CD4-positive, CD25-positive, alpha-beta regulatory T cell (primary cell): ENCODE measurements around the gene PLEKHG3. TPM values are rescaled to one million over a fixed set of nuclear protein-coding genes. Genes with fewer than 3 reads are reported as not detected.
"Not testable (repeated sequence)": the region's sequence is repeated elsewhere in the genome, so short reads cannot be mapped to it uniquely, and the experiment has no call there.

Experiments
- ATAC-seq, 2 donors: fragments of 150-1000 bp; cut with Tn5 transposase; one replicate each; pipeline ENCODE4 v1.10.0; 2021; ENCODE audit warnings: low read depth in 2 of 2, moderate number of reproducible peaks in 2 of 2, moderate library complexity in 1 of 2
- DNase-seq, 3 donors: peaks; one replicate each; pipeline versions ENCODE4 v3.0.0 to v3.0.0-alpha.2; 2012 to 2022; ENCODE audit warnings: mixed read lengths in 1 of 3
- H3K27ac ChIP-seq: one replicate; pipeline ENCODE4 v1.7.0; 2013; ENCODE audit warnings: mild to moderate bottlenecking, low read length; ENCODE audit not compliant: insufficient read depth, poor library complexity, severe bottlenecking
- H3K27me3 ChIP-seq: one replicate; pipeline ENCODE4 v1.7.0; 2013; ENCODE audit warnings: low read length; ENCODE audit not compliant: control insufficient read depth, insufficient read depth
- H3K36me3 ChIP-seq: one replicate; pipeline ENCODE4 v1.7.0; 2013; ENCODE audit warnings: mild to moderate bottlenecking, low read length, moderate library complexity; ENCODE audit not compliant: control insufficient read depth, insufficient read depth
- H3K4me1 ChIP-seq: 2 replicates; pipeline ENCODE4 v1.7.0; 2013; ENCODE audit warnings: mild to moderate bottlenecking, low read length; ENCODE audit not compliant: insufficient read depth, control insufficient read depth, poor library complexity, severe bottlenecking
- H3K4me3 ChIP-seq: one replicate; pipeline ENCODE4 v1.7.0; 2013; ENCODE audit warnings: low read depth, mild to moderate bottlenecking, low read length, moderate library complexity
- H3K9me3 ChIP-seq, 2 experiments: 1 replicate in 1 of 2; 2 replicates in 1 of 2; pipeline ENCODE4 v1.7.0; 2013; ENCODE audit warnings: low read length in 2 of 2, mild to moderate bottlenecking in 1 of 2, moderate library complexity in 1 of 2; ENCODE audit not compliant: control insufficient read depth in 2 of 2
- H3K27ac Mint-ChIP-seq, 3 donors: one replicate each; pipeline ENCODE4 v1.8.0; 2020 to 2022; ENCODE audit warnings: mild to moderate bottlenecking in 3 of 3, mixed read lengths in 3 of 3, moderate library complexity in 2 of 3
- H3K27me3 Mint-ChIP-seq: one replicate; pipeline ENCODE4 v1.8.0; 2022; ENCODE audit warnings: mild to moderate bottlenecking, mixed read lengths
- H3K36me3 Mint-ChIP-seq: one replicate; pipeline ENCODE4 v1.8.0; 2020; ENCODE audit warnings: mixed read lengths
- H3K4me1 Mint-ChIP-seq, 4 donors: one replicate each; pipeline ENCODE4 v1.8.0; 2020 to 2022; ENCODE audit warnings: mixed read lengths in 4 of 4, mild to moderate bottlenecking in 1 of 4
- H3K4me3 Mint-ChIP-seq, 4 donors: one replicate each; pipeline ENCODE4 v1.8.0; 2020 to 2022; ENCODE audit warnings: mild to moderate bottlenecking in 4 of 4, mixed read lengths in 4 of 4, moderate library complexity in 3 of 4
- H3K9me3 Mint-ChIP-seq, 7 donors: one replicate each; pipeline ENCODE4 v1.8.0; 2020 to 2022; ENCODE audit warnings: mixed read lengths in 7 of 7, mild to moderate bottlenecking in 3 of 7, moderate library complexity in 2 of 7
- polyA plus RNA-seq, 4 donors: library from polyadenylated mRNA; unstranded; fragments of 300-500 nt; fragmentation: Illumina TruSeq; gene quantifications; one replicate each; pipeline ENCODE4 v1.2.3, GENCODE V29; 2021
- total RNA-seq: library from RNA; stranded (reverse); gene quantifications from one replicate; pipeline ENCODE4 v1.2.3, GENCODE V29; 2022

The PLEKHG3 gene
- total and polyA plus RNA-seq, 5 donors from 2014 or later: 2.1 to 31.9 (median 4.7) TPM

DNA sequence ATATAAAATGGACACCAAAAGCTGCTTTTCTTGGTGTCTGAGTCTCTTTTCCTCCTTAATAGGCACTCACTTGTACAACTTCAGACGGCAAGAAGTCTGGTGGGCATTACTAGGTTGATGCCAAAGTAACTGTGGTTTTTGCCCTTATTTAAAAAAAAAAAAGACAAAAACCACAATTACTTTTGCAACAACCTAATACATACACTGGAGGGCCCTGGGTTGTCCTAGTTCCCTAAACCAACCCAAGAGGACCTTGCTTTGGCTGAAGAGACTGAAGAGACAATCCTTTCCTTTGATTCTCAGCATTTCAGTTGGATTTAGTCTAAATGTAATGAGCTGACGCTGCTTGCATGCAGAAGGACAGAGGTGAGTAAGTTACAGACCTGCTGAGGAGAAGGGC is 16.2 kb upstream of the PLEKHG3 start:
- Mint-ChIP-seq H3K36me3 (no peaks in the 10 kb centered on the region), H3K27me3 (peaks cover 18% of the 10 kb centered on the region), H3K27ac (no peak overlapping the region), H3K9me3 (no peaks in the 10 kb centered on the region), H3K4me1 (peaks cover 0 to 12% (median 8%) of the 10 kb centered on the region in 4 donors), H3K4me3 (no peak overlapping the region)
- H3K36me3 ChIP-seq: no peaks in the 10 kb centered on the region
- no peaks in the 10 kb centered on the region for H3K9me3 ChIP-seq
- H3K27me3 ChIP-seq: no peaks in the 10 kb centered on the region
- no peak overlapping the region for H3K27ac ChIP-seq
- ATAC-seq (no peak), DNase-seq (no peak)
- H3K4me1 ChIP-seq: no peaks in the 10 kb centered on the region
- H3K4me3 ChIP-seq: no peak overlapping the region

DNA sequence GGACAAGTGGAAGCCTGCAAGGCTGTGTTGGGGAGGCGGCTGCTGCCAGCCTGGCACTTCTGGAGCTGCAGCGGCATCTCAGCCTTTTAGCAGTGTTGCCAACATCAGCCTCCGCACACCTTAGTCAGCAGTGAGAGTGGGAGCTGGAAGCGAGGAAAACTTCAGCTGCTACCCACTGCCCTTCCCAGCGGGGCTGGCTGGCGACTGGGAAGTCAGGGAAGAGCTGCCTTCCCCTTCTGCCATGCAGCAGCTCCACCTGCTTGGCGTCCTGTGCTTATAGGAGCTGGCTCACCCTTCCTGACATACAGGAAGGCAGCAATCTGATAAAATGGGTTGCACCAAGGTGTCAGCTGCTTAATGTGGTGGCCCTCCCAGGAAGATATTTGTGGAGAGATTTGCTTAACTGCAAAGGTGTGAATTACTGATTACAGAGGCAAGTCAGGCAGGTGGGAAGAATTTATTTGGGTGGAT is 15.4 kb upstream of the PLEKHG3 start:
- Mint-ChIP-seq H3K9me3 (no peaks in the 10 kb centered on the region), H3K36me3 (no peaks in the 10 kb centered on the region), H3K4me1 (peaks cover 0 to 12% (median 8%) of the 10 kb centered on the region in 4 donors), H3K27ac (no peak overlapping the region), H3K27me3 (peaks cover 18% of the 10 kb centered on the region), H3K4me3 (no peak overlapping the region)
- Histone ChIP-seq H3K9me3 (no peaks in the 10 kb centered on the region), H3K36me3 (no peaks in the 10 kb centered on the region), H3K4me1 (no peaks in the 10 kb centered on the region), H3K27ac (no peak overlapping the region), H3K4me3 (no peak overlapping the region), H3K27me3 (no peaks in the 10 kb centered on the region)
- ATAC-seq (no peak), DNase-seq (no peak)

DNA sequence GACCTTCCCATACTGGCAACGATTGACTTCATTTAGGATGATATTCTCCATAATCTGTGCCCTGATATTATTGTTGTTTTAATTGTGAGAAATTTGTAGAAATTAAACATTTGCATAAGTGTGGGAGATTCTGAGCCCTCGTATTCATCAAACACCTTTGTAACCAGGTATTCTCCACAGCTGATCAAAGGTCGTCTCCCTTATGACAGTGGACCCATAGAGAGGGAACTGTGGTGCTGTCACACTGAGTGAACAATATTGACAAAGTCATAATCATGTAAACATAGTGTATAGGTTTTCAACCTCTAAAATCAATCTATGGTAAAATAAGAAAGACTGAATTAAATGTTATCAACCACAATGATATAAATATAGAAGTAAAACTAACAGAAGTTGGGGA is 14.9 kb upstream of the PLEKHG3 start:
- no peaks in the 10 kb centered on the region for H3K9me3 Mint-ChIP-seq
- H3K36me3 Mint-ChIP-seq: no peaks in the 10 kb centered on the region
- Histone ChIP-seq H3K4me1 (no peaks in the 10 kb centered on the region), H3K36me3 (no peaks in the 10 kb centered on the region), H3K4me3 (no peak overlapping the region), H3K27me3 (no peaks in the 10 kb centered on the region), H3K27ac (no peak overlapping the region), H3K9me3 (no peaks in the 10 kb centered on the region)
- ATAC-seq (no peak), DNase-seq (no peak)
- peak overlapping the region in 1 of 3 donors; percentile 45 for H3K27ac Mint-ChIP-seq
- H3K4me1 Mint-ChIP-seq: peaks cover 0 to 12% (median 8%) of the 10 kb centered on the region in 4 donors
- H3K27me3 Mint-ChIP-seq: peaks cover 18% of the 10 kb centered on the region
- H3K4me3 Mint-ChIP-seq: no peak overlapping the region

DNA sequence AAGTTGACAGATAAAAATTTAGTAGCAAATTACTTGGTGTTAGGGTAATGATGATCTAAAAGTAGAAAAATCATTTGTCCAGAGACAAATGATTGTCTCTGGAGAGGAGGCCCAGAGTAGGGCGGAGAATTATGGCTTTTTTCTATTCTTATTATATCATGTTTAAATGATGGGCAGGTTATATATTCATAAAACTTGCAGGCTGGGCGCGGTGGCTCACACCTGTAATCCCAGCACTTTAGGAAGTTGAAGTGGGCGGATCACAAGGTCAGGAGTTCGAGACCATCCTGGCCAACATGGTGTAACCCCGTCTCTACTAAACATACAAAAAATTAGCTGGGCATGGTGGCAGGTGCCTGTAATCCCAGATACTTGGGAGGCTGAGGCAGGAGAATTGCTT is 13.6 kb upstream of the PLEKHG3 start:
- H3K36me3 ChIP-seq, H3K27me3 ChIP-seq, H3K9me3 ChIP-seq, H3K36me3 Mint-ChIP-seq, H3K4me3 ChIP-seq, H3K27ac Mint-ChIP-seq, H3K27ac ChIP-seq, H3K4me3 Mint-ChIP-seq, H3K4me1 ChIP-seq, H3K9me3 Mint-ChIP-seq, DNase-seq, ATAC-seq: not testable (repeated sequence)
- Mint-ChIP-seq H3K4me1 (peaks cover 0 to 12% (median 8%) of the 10 kb centered on the region in 4 donors), H3K27me3 (peaks cover 26% of the 10 kb centered on the region)

DNA sequence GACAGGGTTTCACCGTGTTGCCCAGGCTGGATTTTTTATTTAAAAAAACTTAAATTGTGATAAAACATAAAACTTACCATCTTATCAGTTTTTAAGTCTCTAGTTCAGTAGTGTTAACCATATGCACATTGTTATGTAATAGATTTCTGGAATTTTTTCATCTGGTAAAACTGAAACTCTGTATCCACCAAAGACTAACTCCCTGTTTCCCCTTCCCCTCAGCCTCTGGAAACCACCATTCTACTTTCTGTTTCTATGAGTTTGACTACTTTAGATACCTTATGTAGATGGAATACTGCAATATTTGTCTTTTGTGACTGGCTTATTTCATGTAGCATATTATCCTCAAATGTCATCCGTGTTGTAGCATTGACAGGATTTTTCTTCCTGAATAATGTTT is 12.8 kb upstream of the PLEKHG3 start:
- Mint-ChIP-seq H3K27me3 (peaks cover 34% of the 10 kb centered on the region), H3K4me3 (no peak overlapping the region), H3K27ac (no peak overlapping the region), H3K4me1 (peaks cover 0 to 12% (median 9%) of the 10 kb centered on the region in 4 donors), H3K9me3 (peaks cover 0 to 2% (median 0%) of the 10 kb centered on the region in 7 donors), H3K36me3 (no peaks in the 10 kb centered on the region)
- no peak overlapping the region for H3K4me3 ChIP-seq
- H3K27me3 ChIP-seq: peaks cover 5% of the 10 kb centered on the region
- H3K27ac ChIP-seq: no peak overlapping the region
- ATAC-seq (no peak), DNase-seq (no peak)
- H3K36me3 ChIP-seq: no peaks in the 10 kb centered on the region
- H3K4me1 ChIP-seq: no peaks in the 10 kb centered on the region
- no peaks in the 10 kb centered on the region for H3K9me3 ChIP-seq

DNA sequence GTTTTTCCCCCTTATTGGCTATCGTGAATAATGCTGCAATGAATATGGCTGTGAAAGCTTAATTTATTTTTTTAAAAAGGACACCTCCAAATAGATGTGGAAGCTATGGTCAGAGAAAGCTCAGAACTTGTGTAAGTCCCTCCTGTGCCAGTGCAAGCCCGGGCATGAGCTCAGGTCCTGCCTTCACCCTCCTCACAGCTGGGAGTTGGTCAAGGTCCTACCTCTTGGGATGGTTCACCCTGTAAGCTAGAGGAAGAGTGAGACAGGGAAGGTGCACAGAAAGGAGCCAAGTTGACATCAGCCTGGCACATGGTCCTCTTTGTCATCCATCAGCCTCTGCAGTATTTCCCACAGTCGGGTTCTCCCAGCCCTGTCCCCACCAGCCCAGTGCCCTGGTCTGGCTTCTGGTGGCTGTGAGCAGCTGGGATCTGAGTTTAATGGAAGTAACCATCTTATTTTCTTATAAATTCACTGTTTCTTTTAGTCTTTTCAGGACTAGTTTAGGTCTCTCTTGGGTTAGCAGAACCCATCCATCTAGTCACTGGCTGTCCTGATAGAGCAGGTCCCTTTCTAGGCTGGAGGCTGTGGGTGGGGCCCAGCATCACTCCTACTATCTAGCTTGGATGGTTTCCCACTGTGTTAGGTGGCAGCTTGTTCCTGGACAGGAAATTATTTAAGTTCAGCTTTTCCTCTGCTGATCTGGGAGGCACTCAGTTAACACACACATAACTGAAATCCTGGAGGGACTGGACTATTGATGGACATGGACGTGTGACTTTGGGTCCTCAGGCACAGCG is 11.8 kb upstream of the PLEKHG3 start:
- no peak for ATAC-seq
- Histone ChIP-seq H3K27ac (no peak overlapping the region), H3K27me3 (peaks cover 5% of the 10 kb centered on the region), H3K9me3 (no peaks in the 10 kb centered on the region), H3K4me3 (no peak overlapping the region), H3K4me1 (no peaks in the 10 kb centered on the region), H3K36me3 (no peaks in the 10 kb centered on the region)
- no peaks in the 10 kb centered on the region for H3K36me3 Mint-ChIP-seq
- DNase-seq: no peak
- H3K27ac Mint-ChIP-seq: no peak overlapping the region
- peaks cover 43% of the 10 kb centered on the region for H3K27me3 Mint-ChIP-seq
- H3K4me1 Mint-ChIP-seq: peaks cover 0 to 16% (median 11%) of the 10 kb centered on the region in 4 donors
- no peak overlapping the region for H3K4me3 Mint-ChIP-seq
- H3K9me3 Mint-ChIP-seq: peaks cover 0 to 2% (median 0%) of the 10 kb centered on the region in 7 donors

DNA sequence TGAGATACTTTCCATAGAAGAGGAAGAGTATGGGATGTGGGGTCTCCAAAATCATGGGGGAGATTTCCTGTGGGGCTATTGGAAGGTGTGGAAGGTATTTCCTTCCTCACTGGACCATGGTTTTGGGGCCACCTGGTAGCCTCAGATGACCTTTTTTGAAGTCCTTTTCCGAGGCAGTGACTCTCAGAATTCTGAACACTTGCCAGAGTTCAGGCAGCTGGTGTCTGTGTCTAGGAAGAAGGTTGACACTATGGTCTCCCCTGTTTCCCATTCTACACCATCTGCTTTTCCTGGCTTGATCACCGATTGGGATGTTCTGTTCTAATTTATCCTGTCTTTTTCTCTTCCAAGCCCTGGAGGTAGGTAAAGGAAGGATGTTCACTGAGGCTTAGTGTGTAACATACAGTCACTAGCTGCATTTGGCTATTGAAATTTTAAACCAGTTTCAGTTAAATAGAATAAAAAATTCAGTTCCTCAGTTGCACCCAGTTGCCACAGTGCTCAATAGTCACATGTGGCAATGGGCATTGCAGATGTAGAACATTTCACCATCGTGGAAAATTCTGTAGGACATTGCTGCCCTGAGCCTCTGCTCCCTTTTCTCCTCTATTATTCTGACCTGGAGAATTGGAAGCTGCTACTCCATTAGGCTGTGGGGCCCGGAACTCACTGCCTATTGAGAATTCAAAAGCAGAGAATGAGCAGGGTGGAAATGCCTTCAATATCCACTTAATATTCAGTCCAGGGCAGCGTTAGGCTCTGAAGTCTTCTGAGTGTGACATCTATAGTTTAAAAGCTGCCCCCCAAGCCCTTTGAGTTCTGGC is 11.0 kb upstream of the PLEKHG3 start:
- Histone ChIP-seq H3K9me3 (no peaks in the 10 kb centered on the region), H3K4me1 (no peaks in the 10 kb centered on the region), H3K4me3 (no peak overlapping the region), H3K27ac (no peak overlapping the region), H3K27me3 (peaks cover 6% of the 10 kb centered on the region), H3K36me3 (no peaks in the 10 kb centered on the region)
- H3K27ac Mint-ChIP-seq: no peak overlapping the region
- DNase-seq (no peak), ATAC-seq (no peak)
- H3K27me3 Mint-ChIP-seq: peaks cover 49% of the 10 kb centered on the region
- no peak overlapping the region for H3K4me3 Mint-ChIP-seq
- H3K4me1 Mint-ChIP-seq: peaks cover 0 to 13% (median 10%) of the 10 kb centered on the region in 4 donors
- H3K36me3 Mint-ChIP-seq: no peaks in the 10 kb centered on the region
- peaks cover 0 to 2% (median 0%) of the 10 kb centered on the region in 7 donors for H3K9me3 Mint-ChIP-seq
